Pancreas (tissue), 10 donors: ENCODE measurements around the gene MYBPHL. TPM values are rescaled to one million over a fixed set of nuclear protein-coding genes. Genes with fewer than 3 reads are reported as not detected.

Experiments used
- ATAC-seq, 4 donors: fragments of 200-7000 bp; cut with Tn5 transposase; one replicate each; pipeline versions ENCODE4 v1.8.0 to v1.9.1; 2020; ENCODE audit warnings: mild to moderate bottlenecking in 4 of 4, moderate library complexity in 4 of 4
- DNase-seq, 6 donors: peaks; one replicate each; pipeline ENCODE4 v3.0.0-alpha.2; 2020
- FAIRE-seq: peaks from 2 replicates; lab custom pipeline; 2012; peaks lifted over from hg19 to GRCh38; lab: Jason Lieb, UNC
- H3K27ac ChIP-seq, 4 donors: fragments of 200-600 bp; sonication (generic); 1 replicate in 3 of 4; 2 replicates in 1 of 4; pipeline versions ENCODE4 v1.5.0 to v1.8.0; 2020
- H3K27me3 ChIP-seq, 4 donors: fragments of 200-600 bp; one replicate each; pipeline ENCODE4 v1.8.0; 2021
- H3K36me3 ChIP-seq, 3 donors: fragments of 200-600 bp; sonication (generic) in 1 of 3; one replicate each; pipeline versions ENCODE4 v1.5.0 to v1.8.0; 2020 to 2021
- H3K4me1 ChIP-seq, 3 donors: fragments of 200-600 bp; one replicate each; pipeline ENCODE4 v1.8.0; 2021
- H3K4me3 ChIP-seq, 4 donors: fragments of 200-600 bp; sonication (generic) in 2 of 4; one replicate each; pipeline versions ENCODE4 v1.5.0 to v1.8.0; 2020 to 2021
- H3K9me3 ChIP-seq, 4 donors: fragments of 200-600 bp; one replicate each; pipeline ENCODE4 v1.8.0; 2021
- CTCF ChIP-seq, 4 donors: fragments of 200-600 bp; sonication (generic) in 3 of 4; IDR thresholded peaks; one replicate each; pipeline versions ENCODE4 v1.5.0 to v1.8.0; 2021; ENCODE audit warnings: antibody characterized with exemption in 4 of 4
- WGBS, 2 donors: extraction: QIAGEN DNeasy Blood & Tissue Kit; methylation state at CpG; one replicate each; pipeline ENCODE4 v1.1.7; 2013; 5-methylcytosine and 5-hydroxymethylcytosine counted together
- intact Hi-C, 3 donors: fragments of 100-400 bp; cut with DNase I; formaldehyde crosslinking; loops; one replicate each; pipeline versions ENCODE4 v1.11.1 to v1.14.2; 2022
- polyA plus RNA-seq, 2 donors: library from polyadenylated mRNA; stranded (reverse); fragments of 200-250 nt; gene quantifications; one replicate each; pipeline ENCODE4 v1.2.3, GENCODE V29; 2013
- total RNA-seq, 6 donors: library from RNA; stranded (reverse); fragmentation: NEBNext Ultra II Directional in 4 of 6; extraction: Animal tissue kit (Norgen Biotek cat#: 25700) in 4 of 6; gene quantifications; one replicate each; pipeline versions ENCODE4 v1.2.1 to v1.2.4, GENCODE V29; 2021 to 2023
- donor health status: healthy with polysubstance abuse.
- donor health status: DM: no; HTN: no; CAD: no; lungs with moderate emphysema.
- donor health status: DM: no; HTN: no; CAD: no.
- donor health status: control.
- donor health status: control.
- donor health status: Bipolar disorder and iron deficiency.
- donor health status: DM: yes; HTN: yes; CAD: no.
- donor health status: DM: no; HTN: no; CAD: no.
- donor health status: DM: no; HTN: no; CAD: no.
- donor health status: DM: yes; HTN: yes; CAD: no.

Gene MYBPHL
- total RNA-seq (under 1 TPM in 2 of 6 donors, not detected in 4; 0.26 to 0.28 TPM), polyA plus RNA-seq (1 to 10 TPM in 1 of 2 donors, under 1 TPM in 1; 0.27 to 1.1 TPM)

GRCh38 chr1:109306832-109307273 is at the start of gene MYBPHL:
TSS of gene MYBPHL (minus strand) at chr1:109307011. CDS start at chr1:109306991, 20 bp downstream.
- Histone ChIP-seq H3K27me3 (no peaks in the 10 kb centered on the region), H3K9me3 (no peaks in the 10 kb centered on the region), H3K4me1 (no peaks in the 10 kb centered on the region), H3K36me3 (no peaks in the 10 kb centered on the region), H3K27ac (no peak within 1 kb of the TSS), H3K4me3 (no peak within 1 kb of the TSS)
- ATAC-seq (peak in 1 of 4 donors; percentile 35), FAIRE-seq (no peak), DNase-seq (no peak)
- WGBS, 2 donors, result 65 to 66% methylated on average over 7 of the region's 7 CpGs
- intact Hi-C loops, result no loop called here
- TF ChIP-seq CTCF (IDR thresholded peaks at IDR 0.05), result no peak

GRCh38 chr1:109356505-109356904 is 49.7 kb upstream of the MYBPHL start:
- Histone ChIP-seq H3K27ac (no peak overlapping the region), H3K4me1 (no peaks in the 10 kb centered on the region), H3K4me3 (no peak overlapping the region), H3K36me3 (peaks cover 0 to 5% (median 0%) of the 10 kb centered on the region in 3 donors), H3K27me3 (no peaks in the 10 kb centered on the region), H3K9me3 (no peaks in the 10 kb centered on the region)
- WGBS, 2 donors, result 37 to 41% methylated on average over 1 of the region's 1 CpG
- FAIRE-seq (no peak), ATAC-seq (no peak), DNase-seq (no peak)
- no peak for TF ChIP-seq CTCF (IDR thresholded peaks at IDR 0.05)
- intact Hi-C loops, result no loop called here

GRCh38 chr1:109354929-109355328 is 48.1 kb upstream of the MYBPHL start:
- Histone ChIP-seq H3K4me3 (no peak overlapping the region), H3K36me3 (peaks cover 0 to 5% (median 0%) of the 10 kb centered on the region in 3 donors), H3K4me1 (no peaks in the 10 kb centered on the region), H3K27me3 (no peaks in the 10 kb centered on the region), H3K9me3 (no peaks in the 10 kb centered on the region), H3K27ac (no peak overlapping the region)
- no peak for TF ChIP-seq CTCF (IDR thresholded peaks at IDR 0.05)
- FAIRE-seq, result no peak
- no peak for ATAC-seq
- intact Hi-C loops, result no loop called here
- no peak for DNase-seq
- 92 to 93% methylated on average over 3 of the region's 3 CpGs for WGBS, 2 donors

- Histone ChIP-seq H3K4me1 (no peaks in the 10 kb centered on the region), H3K36me3 (peaks cover 0 to 5% (median 0%) of the 10 kb centered on the region in 3 donors), H3K27me3 (no peaks in the 10 kb centered on the region), H3K4me3 (no peak overlapping the region), H3K9me3 (no peaks in the 10 kb centered on the region), H3K27ac (no peak overlapping the region)
- no peak for TF ChIP-seq CTCF (IDR thresholded peaks at IDR 0.05)
- ATAC-seq, result no peak
- no peak for FAIRE-seq
- DNase-seq, result no peak
- intact Hi-C loops, result no loop called here
- 93 to 97% methylated on average over 5 of the region's 5 CpGs for WGBS, 2 donors
These were observed 44.6 kb upstream of the MYBPHL start for GRCh38 chr1:109351457-109351856.

GRCh38 chr1:109350655-109351054 is 43.8 kb upstream of the MYBPHL start:
- no peak for DNase-seq
- intact Hi-C loops, result no loop called here
- H3K27ac ChIP-seq, result no peak overlapping the region
- H3K36me3 ChIP-seq, result peaks cover 0 to 5% (median 0%) of the 10 kb centered on the region in 3 donors
- H3K9me3 ChIP-seq, result no peaks in the 10 kb centered on the region
- no peak for ATAC-seq
- no peaks in the 10 kb centered on the region for H3K4me1 ChIP-seq
- H3K4me3 ChIP-seq, result no peak overlapping the region
- no peak for TF ChIP-seq CTCF (IDR thresholded peaks at IDR 0.05)
- no peaks in the 10 kb centered on the region for H3K27me3 ChIP-seq
- no peak for FAIRE-seq
- 72% methylated on average over 1 of the region's 1 CpG for WGBS, 2 donors
